ENCODE measurements around the gene RHO.
"Not testable (repeated sequence)": the region's sequence is repeated elsewhere in the genome, so short reads cannot be mapped to it uniquely, and the experiment has no call there.

DNA sequence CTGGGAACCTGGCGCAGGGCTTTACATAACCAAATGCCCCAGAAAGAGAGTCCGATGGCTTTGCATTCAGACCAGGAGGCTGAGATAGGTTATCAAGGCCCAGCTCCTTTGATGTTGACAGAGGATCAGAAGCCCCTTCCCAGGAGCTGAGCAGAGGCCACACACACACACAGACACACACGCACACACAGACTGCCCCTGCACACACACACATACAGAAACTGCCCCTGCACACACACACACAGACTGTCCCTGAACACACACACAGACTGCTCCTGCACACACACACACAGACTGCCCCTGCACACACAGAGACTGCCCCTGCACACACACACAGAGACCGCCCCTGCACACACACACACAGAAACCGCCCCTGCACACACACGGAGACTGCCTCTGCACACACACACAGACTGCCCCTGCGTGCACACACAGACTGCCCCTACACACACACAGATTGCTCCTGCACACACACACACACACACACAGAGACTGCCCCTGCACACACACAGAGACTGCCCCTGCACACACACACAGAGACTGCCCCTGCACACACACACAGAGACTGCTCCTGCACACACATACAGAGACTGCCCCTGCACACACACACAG is 12.5 kb upstream of the RHO start:
- TF ChIP-seq, protein P1, sequence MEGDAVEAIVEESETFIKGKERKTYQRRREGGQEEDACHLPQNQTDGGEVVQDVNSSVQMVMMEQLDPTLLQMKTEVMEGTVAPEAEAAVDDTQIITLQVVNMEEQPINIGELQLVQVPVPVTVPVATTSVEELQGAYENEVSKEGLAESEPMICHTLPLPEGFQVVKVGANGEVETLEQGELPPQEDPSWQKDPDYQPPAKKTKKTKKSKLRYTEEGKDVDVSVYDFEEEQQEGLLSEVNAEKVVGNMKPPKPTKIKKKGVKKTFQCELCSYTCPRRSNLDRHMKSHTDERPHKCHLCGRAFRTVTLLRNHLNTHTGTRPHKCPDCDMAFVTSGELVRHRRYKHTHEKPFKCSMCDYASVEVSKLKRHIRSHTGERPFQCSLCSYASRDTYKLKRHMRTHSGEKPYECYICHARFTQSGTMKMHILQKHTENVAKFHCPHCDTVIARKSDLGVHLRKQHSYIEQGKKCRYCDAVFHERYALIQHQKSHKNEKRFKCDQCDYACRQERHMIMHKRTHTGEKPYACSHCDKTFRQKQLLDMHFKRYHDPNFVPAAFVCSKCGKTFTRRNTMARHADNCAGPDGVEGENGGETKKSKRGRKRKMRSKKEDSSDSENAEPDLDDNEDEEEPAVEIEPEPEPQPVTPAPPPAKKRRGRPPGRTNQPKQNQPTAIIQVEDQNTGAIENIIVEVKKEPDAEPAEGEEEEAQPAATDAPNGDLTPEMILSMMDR (tag by site-specific recombination; IDR thresholded peaks at IDR 0.05): not testable (repeated sequence)
- TF ChIP-seq TCF7L2 (IDR thresholded peaks at IDR 0.05; ENCODE audit: borderline replicate concordance, low read depth, low read length); ZNF610 (tag by site-specific recombination; IDR thresholded peaks at IDR 0.05; ENCODE audit: borderline replicate concordance); YY1 (tag by site-specific recombination; IDR thresholded peaks at IDR 0.05); ZNF366 (tag by site-specific recombination; conservative IDR thresholded peaks at IDR 0.05); ZNF660 (tag by site-specific recombination; IDR thresholded peaks at IDR 0.05); SALL2 (tag by site-specific recombination; IDR thresholded peaks at IDR 0.05; ENCODE audit: borderline replicate concordance); FEZF1 (tag by site-specific recombination; IDR thresholded peaks at IDR 0.05); ZNF37A (tag by site-specific recombination; IDR thresholded peaks at IDR 0.05): not testable (repeated sequence)
- TF ChIP-seq, protein P2, sequence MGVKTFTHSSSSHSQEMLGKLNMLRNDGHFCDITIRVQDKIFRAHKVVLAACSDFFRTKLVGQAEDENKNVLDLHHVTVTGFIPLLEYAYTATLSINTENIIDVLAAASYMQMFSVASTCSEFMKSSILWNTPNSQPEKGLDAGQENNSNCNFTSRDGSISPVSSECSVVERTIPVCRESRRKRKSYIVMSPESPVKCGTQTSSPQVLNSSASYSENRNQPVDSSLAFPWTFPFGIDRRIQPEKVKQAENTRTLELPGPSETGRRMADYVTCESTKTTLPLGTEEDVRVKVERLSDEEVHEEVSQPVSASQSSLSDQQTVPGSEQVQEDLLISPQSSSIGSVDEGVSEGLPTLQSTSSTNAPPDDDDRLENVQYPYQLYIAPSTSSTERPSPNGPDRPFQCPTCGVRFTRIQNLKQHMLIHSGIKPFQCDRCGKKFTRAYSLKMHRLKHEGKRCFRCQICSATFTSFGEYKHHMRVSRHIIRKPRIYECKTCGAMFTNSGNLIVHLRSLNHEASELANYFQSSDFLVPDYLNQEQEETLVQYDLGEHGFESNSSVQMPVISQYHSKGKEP (tag by site-specific recombination; IDR thresholded peaks at IDR 0.05): not testable (repeated sequence)
- TF ChIP-seq, protein P3, sequence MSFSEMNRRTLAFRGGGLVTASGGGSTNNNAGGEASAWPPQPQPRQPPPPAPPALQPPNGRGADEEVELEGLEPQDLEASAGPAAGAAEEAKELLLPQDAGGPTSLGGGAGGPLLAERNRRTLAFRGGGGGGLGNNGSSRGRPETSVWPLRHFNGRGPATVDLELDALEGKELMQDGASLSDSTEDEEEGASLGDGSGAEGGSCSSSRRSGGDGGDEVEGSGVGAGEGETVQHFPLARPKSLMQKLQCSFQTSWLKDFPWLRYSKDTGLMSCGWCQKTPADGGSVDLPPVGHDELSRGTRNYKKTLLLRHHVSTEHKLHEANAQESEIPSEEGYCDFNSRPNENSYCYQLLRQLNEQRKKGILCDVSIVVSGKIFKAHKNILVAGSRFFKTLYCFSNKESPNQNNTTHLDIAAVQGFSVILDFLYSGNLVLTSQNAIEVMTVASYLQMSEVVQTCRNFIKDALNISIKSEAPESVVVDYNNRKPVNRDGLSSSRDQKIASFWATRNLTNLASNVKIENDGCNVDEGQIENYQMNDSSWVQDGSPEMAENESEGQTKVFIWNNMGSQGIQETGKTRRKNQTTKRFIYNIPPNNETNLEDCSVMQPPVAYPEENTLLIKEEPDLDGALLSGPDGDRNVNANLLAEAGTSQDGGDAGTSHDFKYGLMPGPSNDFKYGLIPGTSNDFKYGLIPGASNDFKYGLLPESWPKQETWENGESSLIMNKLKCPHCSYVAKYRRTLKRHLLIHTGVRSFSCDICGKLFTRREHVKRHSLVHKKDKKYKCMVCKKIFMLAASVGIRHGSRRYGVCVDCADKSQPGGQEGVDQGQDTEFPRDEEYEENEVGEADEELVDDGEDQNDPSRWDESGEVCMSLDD (tag by site-specific recombination; IDR thresholded peaks at IDR 0.05): not testable (repeated sequence)
- TF ChIP-seq, protein P4, sequence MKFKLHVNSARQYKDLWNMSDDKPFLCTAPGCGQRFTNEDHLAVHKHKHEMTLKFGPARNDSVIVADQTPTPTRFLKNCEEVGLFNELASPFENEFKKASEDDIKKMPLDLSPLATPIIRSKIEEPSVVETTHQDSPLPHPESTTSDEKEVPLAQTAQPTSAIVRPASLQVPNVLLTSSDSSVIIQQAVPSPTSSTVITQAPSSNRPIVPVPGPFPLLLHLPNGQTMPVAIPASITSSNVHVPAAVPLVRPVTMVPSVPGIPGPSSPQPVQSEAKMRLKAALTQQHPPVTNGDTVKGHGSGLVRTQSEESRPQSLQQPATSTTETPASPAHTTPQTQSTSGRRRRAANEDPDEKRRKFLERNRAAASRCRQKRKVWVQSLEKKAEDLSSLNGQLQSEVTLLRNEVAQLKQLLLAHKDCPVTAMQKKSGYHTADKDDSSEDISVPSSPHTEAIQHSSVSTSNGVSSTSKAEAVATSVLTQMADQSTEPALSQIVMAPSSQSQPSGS (tag by site-specific recombination; IDR thresholded peaks at IDR 0.05; ENCODE audit: low read depth): not testable (repeated sequence)
- TF ChIP-seq, protein P5, sequence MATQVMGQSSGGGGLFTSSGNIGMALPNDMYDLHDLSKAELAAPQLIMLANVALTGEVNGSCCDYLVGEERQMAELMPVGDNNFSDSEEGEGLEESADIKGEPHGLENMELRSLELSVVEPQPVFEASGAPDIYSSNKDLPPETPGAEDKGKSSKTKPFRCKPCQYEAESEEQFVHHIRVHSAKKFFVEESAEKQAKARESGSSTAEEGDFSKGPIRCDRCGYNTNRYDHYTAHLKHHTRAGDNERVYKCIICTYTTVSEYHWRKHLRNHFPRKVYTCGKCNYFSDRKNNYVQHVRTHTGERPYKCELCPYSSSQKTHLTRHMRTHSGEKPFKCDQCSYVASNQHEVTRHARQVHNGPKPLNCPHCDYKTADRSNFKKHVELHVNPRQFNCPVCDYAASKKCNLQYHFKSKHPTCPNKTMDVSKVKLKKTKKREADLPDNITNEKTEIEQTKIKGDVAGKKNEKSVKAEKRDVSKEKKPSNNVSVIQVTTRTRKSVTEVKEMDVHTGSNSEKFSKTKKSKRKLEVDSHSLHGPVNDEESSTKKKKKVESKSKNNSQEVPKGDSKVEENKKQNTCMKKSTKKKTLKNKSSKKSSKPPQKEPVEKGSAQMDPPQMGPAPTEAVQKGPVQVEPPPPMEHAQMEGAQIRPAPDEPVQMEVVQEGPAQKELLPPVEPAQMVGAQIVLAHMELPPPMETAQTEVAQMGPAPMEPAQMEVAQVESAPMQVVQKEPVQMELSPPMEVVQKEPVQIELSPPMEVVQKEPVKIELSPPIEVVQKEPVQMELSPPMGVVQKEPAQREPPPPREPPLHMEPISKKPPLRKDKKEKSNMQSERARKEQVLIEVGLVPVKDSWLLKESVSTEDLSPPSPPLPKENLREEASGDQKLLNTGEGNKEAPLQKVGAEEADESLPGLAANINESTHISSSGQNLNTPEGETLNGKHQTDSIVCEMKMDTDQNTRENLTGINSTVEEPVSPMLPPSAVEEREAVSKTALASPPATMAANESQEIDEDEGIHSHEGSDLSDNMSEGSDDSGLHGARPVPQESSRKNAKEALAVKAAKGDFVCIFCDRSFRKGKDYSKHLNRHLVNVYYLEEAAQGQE (tag by site-specific recombination; IDR thresholded peaks at IDR 0.05): not testable (repeated sequence)

Data from HEK293 (cell line).